ENCODE data around the gene BPIFB3. TPM values are rescaled to one million over a fixed set of nuclear protein-coding genes. Genes with fewer than 3 reads are reported as not detected.

BPIFB3 gene
- total and polyA plus RNA-seq, 9 of the 15 experiments (the other 6 are each of a cell fraction or from before 2014, with no cell fraction given) = not detected

GRCh38 chr20:33007376-33008335, 46.0 kb upstream of the BPIFB3 start, which contains the start of gene BPIFB2:
Gene BPIFB2, plus strand, starts transcription at chr20:33007704. Its CDS starts 871 bp downstream, at chr20:33008575.
- CTCF ChIA-PET (ENCODE audit: low intra/inter-chr PET ratio) = no interaction called here
- Histone ChIP-seq H3K4me1 (replicated peaks in 1 of 2; ENCODE audit: control insufficient read depth in 2 of 2, insufficient read depth in 2 of 2, low read length in 2 of 2) (no peaks in the 10 kb centered on the region), H3K79me2 (ENCODE audit: control insufficient read depth, insufficient read depth, low read length) (no peaks in the 10 kb centered on the region), H3K27ac (ENCODE audit: extremely low read depth, low read depth, low read length) (no peak within 1 kb of the TSS), H4K20me1 (replicated peaks; ENCODE audit: control insufficient read depth, insufficient read depth, low read length) (no peaks in the 10 kb centered on the region), H3K4me3 (no peak within 1 kb of the TSS), H3K27me3 (ENCODE audit: control insufficient read depth in 2 of 2, insufficient read depth in 2 of 2, low read length in 2 of 2) (peaks cover 6 to 39% of the 10 kb centered on the region in 2 experiments; a peak in 4 of 5 replicates), H2AFZ (ENCODE audit: low read depth, low read length) (no peak within 1 kb of the TSS), H3K9me1 (ENCODE audit: control insufficient read depth, insufficient read depth, low read length) (no peaks in the 10 kb centered on the region), H3K9me3 (replicated peaks; ENCODE audit: control insufficient read depth, insufficient read depth, low read depth, low read length) (peaks cover 4% of the 10 kb centered on the region), H3K9ac (ENCODE audit: insufficient read depth in 1 of 2, low read depth in 2 of 2, low read length in 2 of 2) (no peak within 1 kb of the TSS), H3K4me2 (ENCODE audit: insufficient read depth, low read length) (no peak within 1 kb of the TSS), H3K36me3 (ENCODE audit: control insufficient read depth, insufficient read depth, low read length) (no peaks in the 10 kb centered on the region)
- no peak for TF ChIP-seq ZBTB49 (CRISPR knock-in tag; IDR thresholded peaks at IDR 0.05; ENCODE audit: borderline replicate concordance)
- no peak for TF ChIP-seq KAT7 (CRISPR knock-in tag; IDR thresholded peaks at IDR 0.05; ENCODE audit: borderline replicate concordance)
- TF ChIP-seq HNRNPH1 (optimal IDR thresholded peaks at IDR 0.05; ENCODE audit: low read depth, low read length) = no peak
- TF ChIP-seq CTBP1 (IDR thresholded peaks at IDR 0.05; ENCODE audit: borderline replicate concordance) = no peak
- TF ChIP-seq ZNF445 (CRISPR knock-in tag; IDR thresholded peaks at IDR 0.05; ENCODE audit: low read depth) = no peak
- TF ChIP-seq RAD51 (IDR thresholded peaks at IDR 0.05; ENCODE audit: borderline replicate concordance, low read depth) = no peak
- TF ChIP-seq NELFE (IDR thresholded peaks at IDR 0.05; ENCODE audit: insufficient read depth, insufficient read length) = no peak
- no peak for TF ChIP-seq ZNF764 (CRISPR knock-in tag; IDR thresholded peaks at IDR 0.05; ENCODE audit: low read depth)
- TF ChIP-seq ZNF143 (CRISPR knock-in tag; IDR thresholded peaks at IDR 0.05) = no peak
- no peak for TF ChIP-seq MIER1 (IDR thresholded peaks at IDR 0.05; ENCODE audit: low read depth)
- TF ChIP-seq NFATC3 (IDR thresholded peaks at IDR 0.05) = no peak
- no peak for TF ChIP-seq SMAD4 (CRISPR knock-in tag; conservative IDR thresholded peaks at IDR 0.05)
- TF ChIP-seq ZNF277 (CRISPR knock-in tag; IDR thresholded peaks at IDR 0.05; ENCODE audit: borderline replicate concordance) = no peak
- TF ChIP-seq RBM34 (IDR thresholded peaks at IDR 0.05; ENCODE audit: borderline replicate concordance, insufficient read depth, low read length) = no peak
- intact Hi-C loops (cut with micrococcal nuclease) (no loop called here), in situ Hi-C loops (cut with MboI) (no loop called here)
- BruUV-seq (replicated peaks) = no TSS peak
- FAIRE-seq (no peak), DNase-seq (ENCODE audit: extremely low read depth in 1 of 4, low spot score in 3 of 4) (no peak), ATAC-seq (no peak)
- POLR2A ChIA-PET = interaction anchor here (0.7 kb wide), 1 partner anchor 278 kb away, joined by 3 read pairs; no protein-coding TSS in a partner anchor
- WGBS (ENCODE audit: insufficient coverage, low coverage, missing lambda C conversion rate) = 0% methylated on average over 11 of the region's 11 CpGs
